Measurements from ENCODE around the gene LSAMP.

GRCh38 chr3:116039651-116039985, 405.7 kb downstream of the LSAMP start:
- TF ChIP-seq POLR2A (IDR thresholded peaks at IDR 0.05) (no peak), CTCF (IDR thresholded peaks at IDR 0.05) (no peak)

Data from lower leg skin (tissue), 3 donors.